Measurements from ENCODE around the gene TAMALIN.

The TAMALIN gene

DNA sequence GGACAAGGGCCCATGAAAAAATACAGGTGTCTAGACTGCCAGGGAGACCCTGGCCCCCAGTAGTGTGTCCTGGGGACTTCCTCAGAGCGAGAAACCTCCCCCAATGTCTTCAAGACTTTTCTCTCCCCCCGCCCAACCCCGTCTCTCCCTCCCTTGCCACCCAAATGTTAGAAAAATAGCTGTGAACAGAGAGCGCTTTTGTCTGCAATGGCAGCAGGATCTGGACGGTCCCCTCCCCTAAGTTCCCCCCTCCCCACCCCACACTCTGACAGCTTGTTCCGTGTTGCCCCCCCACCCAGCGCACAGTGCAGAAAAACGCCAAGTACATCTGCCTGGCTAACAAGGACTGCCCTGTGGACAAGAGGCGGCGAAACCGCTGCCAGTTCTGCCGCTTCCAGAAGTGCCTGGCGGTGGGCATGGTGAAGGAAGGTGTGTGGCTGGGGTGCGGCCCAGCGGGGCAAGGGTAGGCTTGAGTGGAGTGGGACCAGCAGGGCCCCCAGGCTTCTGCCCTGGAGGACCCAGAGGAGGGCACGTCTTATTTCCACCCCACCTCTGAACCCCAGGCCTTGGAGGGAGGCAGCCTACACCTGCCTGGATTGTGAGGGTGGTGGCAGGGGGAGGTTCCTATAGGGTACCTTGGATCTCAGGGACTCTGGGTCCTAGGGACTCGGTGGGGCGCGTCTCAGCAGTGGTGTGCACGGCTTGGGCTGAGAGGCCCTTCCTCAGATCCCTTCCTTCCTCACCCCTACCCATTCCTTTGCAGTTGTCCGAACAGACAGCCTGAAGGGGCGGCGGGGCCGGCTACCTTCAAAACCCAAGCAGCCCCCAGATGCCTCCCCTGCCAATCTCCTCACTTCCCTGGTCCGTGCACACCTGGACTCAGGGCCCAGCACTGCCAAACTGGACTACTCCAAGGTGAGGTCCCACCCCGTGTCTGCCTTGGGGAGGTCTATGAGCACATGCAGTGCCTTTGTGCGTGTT, 49.3 kb downstream of the TAMALIN start:
- DNase-seq, result no peak

DNA sequence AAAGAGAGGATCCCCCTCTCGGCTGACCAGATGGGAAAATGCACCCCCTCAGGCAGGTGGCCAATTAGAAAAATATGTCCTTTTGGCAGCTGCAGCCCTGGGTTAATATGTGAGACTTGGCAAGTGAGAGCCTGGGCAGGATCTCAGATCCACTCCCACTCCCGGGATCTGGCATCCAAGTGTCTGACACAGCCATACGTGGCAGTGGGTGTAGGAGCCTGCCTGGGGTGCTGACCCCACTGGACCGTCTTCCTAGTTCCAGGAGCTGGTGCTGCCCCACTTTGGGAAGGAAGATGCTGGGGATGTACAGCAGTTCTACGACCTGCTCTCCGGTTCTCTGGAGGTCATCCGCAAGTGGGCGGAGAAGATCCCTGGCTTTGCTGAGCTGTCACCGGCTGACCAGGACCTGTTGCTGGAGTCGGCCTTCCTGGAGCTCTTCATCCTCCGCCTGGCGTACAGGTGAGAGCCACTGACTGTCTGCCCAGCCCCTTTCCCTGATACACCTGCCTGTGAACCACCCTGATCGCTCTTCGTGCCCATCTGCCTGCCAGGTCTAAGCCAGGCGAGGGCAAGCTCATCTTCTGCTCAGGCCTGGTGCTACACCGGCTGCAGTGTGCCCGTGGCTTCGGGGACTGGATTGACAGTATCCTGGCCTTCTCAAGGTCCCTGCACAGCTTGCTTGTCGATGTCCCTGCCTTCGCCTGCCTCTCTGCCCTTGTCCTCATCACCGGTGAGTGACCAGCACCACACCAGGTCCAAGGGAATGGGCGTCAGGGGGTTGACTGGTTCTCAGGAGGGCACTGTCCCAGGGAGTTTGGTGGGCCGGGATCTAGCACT, 50.3 kb downstream of the TAMALIN start:
- no peak for DNase-seq

DNA sequence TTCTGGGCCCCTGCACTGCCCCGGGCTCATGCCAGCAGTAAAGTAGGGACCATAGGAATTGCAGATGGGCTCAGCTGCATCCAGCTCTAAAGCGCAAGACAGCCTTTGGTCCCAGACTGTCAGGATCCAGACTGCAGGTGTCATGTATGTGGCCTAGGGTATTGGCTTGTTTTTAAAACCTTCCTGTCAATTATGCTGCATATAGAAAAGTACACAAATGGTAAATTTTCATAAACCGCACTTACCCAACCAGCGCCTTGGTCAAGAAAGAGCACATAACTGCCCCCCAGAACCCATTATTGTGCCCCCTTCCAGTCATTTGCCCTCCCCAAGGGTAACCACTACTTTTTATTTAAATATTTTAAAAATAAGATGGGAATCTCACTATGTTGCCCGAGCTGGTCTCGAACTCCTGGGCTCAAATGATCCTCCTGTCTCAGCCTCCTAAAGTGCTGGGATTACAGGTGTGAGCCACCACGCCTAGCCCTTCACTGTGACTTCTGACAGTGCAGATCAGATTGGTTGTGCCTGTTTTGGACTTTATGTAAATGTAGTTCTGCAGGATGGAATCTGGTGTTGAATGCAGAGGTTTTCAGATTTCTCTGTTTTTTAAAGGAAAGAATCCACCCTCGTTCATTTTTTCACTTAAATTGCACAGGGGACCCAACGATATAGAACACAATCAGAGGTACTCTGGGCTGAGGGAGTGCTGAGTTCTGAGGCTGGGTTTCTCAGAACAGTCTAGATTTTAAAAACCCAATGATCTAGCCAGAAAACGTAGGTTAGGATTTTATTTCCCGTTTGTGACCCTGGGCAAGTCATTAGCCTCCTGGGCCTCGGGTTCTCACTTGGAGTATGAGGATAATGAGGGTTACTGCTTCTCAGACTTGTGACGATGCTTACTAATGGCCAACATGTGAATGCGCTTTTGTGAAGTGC, 51.2 kb downstream of the TAMALIN start:
- DNase-seq, result no peak

DNA sequence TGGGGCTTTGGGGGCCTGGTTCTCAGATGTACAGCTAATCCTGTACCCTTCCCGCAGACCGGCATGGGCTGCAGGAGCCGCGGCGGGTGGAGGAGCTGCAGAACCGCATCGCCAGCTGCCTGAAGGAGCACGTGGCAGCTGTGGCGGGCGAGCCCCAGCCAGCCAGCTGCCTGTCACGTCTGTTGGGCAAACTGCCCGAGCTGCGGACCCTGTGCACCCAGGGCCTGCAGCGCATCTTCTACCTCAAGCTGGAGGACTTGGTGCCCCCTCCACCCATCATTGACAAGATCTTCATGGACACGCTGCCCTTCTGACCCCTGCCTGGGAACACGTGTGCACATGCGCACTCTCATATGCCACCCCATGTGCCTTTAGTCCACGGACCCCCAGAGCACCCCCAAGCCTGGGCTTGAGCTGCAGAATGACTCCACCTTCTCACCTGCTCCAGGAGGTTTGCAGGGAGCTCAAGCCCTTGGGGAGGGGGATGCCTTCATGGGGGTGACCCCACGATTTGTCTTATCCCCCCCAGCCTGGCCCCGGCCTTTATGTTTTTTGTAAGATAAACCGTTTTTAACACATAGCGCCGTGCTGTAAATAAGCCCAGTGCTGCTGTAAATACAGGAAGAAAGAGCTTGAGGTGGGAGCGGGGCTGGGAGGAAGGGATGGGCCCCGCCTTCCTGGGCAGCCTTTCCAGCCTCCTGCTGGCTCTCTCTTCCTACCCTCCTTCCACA, 52.0 kb downstream of the TAMALIN start:
- DNase-seq, result no peak

DNA sequence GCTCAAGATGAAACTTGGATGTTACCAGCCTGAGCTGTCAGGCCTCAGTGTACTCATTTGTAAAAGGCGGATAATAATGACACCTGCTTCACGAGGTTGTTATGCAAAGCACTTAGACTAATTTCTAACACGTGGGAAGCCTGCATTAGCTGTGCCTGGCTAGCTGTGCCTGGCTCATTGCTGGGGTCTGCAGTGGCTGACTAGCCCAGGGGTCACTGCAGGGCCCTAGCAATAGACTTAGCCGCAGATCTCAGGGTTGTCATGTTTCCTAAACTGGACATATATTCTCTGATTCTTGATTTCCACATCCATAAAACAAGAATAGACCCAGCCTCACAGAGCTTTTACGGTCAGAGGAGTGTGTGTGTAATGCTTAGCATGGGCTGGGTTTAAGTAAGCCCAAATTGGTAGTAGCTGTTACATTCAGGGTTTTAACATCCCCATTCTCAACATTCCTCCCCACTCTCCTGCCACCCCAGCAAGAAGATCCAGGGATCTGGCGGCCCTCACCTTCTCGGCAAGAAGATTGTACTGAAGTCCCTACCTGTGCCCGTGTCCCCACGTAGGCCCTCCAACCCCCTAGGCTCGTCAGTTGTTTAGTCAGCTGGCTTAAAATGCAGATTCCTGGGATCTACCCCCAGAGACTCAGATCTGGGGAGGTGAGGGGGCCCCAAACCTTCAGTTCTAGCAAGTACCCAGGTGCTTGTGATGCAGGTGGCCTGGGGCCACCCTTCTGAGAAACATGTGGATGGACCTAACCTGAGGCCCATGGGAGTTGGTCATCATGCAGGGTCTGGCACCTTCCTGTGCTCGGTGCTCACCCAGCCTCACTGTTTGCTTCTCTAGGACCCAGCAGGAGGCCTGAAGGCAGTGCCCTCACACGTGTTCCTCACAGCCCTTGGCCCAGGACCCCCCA, 53.1 kb downstream of the TAMALIN start:
- no peak for DNase-seq

DNA sequence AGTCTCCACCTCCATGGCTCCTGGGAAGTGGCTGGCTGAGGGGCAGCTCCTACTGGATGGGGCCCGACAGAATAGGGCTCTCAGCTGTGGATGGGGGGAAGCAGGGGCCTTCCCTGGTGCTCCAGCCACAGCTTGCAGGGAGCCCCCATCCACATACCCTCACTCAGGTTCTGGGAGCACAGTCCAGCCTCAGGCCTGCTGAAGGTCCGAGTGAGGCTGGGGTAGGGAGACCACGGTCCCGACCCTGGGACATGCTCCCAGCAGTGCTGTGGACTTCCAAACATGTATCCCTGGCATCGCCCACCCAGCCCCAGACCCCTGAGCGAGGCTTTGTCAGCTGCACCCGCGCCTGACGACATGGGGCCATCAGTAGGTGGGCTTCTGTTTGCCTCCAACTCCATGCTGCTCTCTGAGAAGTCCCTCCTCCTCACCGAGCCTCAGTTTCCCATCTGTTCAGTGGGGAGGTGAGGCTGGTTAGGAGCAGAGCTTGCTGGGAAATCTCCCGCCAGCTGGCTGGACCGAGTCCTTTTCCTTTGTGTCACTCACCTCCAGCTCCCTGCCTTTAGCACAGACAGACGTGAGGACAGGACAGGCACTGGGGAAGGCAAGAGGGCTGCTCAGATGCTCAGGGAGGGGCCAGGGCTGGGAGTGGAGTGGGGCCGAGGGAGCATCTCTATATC, 53.9 kb downstream of the TAMALIN start:
- DNase-seq, result no peak

DNA sequence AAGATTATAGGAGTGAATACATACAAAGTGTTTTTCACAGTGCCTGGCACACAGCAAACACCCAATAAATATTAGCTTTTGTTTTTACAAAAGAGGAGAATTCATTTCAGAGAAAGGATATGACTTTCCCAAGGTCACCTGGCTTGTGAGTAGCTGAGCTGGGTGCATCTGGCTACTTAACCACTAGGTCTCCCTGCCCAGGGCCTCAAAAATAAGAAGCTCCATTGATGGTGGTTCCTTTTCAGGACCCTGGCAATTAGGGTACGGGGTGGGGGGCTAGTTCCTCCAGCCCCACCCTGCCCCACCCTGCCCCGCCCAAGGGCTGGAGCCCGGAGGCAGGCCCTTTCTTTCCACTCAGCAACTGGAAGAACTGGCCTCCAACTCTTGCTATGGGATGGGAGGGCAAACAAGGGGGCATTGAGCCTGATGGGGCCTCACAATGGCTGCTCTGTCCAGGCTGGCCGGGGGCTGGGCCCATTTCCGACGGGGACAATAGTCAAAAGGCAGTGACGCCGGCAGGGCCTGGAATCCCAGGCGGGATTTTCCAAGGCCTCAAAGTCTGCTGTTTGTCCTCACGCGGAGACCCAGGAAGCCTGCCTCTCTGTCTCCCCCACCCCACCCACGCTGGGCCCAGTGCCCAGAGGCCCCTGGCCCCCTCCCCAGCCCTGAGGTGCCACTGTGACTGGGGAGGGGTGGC, 54.9 kb downstream of the TAMALIN start:
- DNase-seq, result no peak

DNA sequence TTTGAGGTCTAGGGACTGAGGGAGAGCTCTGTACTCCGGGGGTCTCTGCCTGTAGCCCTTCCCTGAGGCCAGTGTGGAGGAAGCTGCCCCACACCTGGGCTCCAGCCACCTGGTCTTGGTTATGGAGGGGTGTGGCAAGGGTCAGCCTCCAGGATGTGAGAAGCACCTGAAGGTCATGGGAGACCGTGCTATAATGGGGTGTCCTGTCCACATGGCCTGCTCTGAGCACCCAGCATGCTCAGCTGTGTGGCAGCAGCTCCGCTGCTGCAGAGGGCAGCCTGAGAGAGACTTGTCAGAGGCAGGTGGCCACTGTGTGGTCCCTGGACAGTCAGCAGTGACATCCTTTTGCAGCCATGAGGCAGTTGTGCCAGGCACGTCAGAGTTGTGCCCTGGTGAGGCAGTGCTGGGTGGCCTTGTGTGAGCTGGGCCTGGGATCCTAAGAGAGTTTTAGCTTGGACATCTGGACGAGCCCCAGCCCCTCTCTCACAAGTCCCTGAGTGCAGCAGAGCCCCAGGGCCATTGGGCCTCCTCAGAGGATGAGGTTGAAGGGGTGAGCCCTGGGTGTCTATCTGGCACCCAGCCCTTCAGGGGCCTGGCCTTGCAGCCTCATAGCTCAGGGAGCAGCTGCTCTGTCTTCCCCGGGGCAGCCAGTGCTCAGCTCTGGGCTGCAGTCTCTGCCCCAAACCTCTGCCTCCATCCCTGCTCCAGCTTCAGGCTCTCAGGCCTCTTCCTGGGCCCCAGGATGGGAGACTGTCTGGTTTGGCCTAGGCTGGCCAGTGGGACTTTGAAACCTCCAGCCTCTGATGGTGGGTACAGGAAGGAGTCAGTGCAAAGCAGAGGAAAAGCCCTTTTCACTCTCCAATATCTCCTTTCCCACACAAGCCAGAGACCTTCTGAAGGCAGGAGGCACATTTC, 55.7 kb downstream of the TAMALIN start:
- DNase-seq, result no peak

DNA sequence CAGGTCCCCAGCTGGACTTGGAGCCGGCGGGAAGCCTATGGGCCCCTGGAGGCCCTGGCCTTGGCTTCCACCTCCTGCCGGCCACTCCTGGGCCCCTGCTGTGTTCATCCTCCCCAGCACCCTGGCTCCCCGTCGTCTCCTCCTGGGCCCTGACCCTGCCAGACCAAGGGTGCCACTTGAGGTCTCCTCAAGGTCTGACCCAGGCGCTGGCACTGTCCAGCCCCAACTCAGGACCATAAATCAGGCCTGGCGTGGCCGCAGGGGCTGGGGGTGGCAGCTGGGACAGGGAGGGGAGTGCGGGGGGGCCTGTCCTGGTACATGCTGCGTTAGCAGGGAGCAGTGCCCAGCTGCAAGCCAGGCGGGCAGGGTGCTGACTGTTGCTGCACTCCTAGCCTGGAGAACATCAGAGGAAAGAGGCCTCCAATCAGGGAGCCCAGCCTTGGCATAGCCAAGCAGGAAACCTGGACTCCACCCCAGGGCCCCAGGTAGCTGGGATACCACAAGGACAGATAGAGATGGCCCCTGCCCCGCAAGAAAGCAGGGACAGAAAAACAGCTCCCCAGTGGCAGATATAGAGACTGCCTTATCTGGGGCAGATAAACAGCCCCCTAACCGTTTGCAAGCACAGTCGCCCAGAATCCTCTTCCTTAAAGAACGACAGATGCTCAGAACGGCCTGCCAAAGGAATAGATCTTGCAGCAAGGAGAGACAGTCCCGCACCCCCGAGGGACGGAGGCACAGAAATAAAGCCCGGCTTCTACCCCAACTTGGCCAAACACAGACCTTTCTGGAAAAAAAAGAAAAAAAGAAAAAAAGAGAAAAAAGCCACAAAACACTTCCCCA, 56.6 kb downstream of the TAMALIN start:
- DNase-seq, result no peak

DNA sequence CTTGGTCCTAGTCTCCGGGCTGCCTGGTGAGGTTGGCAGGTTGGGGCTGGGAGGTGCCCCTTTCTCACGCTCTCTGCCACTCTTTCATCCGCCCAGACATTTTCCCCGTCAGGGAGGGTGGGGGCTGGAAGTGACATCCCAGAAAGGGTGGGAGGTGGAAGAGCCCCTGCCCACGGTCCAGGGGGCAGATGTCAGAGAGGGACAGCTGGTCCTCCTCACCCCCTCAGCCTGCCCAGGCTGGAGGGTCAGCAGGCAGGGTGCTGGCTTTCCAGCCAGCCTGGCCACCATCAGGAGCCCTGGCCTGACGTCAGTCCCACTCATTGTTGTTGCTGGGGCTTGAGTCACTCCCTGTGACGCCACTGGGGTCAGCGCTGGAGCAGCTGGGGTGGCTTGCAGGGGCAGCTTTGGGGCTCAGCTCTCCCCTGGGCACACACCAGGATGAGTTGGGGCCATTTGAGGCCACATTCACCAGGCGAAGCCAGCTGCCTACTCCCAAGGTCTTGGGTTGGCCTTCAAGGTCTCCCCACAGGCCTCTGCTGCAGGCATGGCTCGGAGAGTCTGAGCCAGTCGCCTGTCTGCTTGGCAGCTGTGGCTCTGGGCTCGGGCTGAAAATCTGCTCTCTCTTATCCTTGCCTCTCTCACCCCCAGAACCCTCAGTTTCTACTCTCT, 57.4 kb downstream of the TAMALIN start:
- no peak for DNase-seq
